SH-SY5Y (cell line): Measurements from ENCODE around the gene LRMDA.

ENCODE experiments used
- GATA2 ChIP-seq: IDR thresholded peaks from 2 replicates; pipeline ENCODE4 v1.6.1; 2011; ENCODE audit warnings: mild to moderate bottlenecking, low read depth, low read length
- GATA3 ChIP-seq: IDR thresholded peaks from 2 replicates; pipeline ENCODE4 v1.6.1; 2011; ENCODE audit warnings: low read depth, mild to moderate bottlenecking, low read length, moderate library complexity

- no peak for TF ChIP-seq GATA3
- no peak for TF ChIP-seq GATA2
Observed at GRCh38 chr10:75617485-75618155, 186.2 kb downstream of the LRMDA start.
